GOT3 (cell line): ENCODE results near the gene ZFP36L1.
"Not testable (repeated sequence)": the region's sequence is repeated elsewhere in the genome, so short reads cannot be mapped to it uniquely, and the experiment has no call there.

Experiments used
- DNase-seq: peaks from one replicate; lab custom pipeline; 2025; ENCODE audit warnings: mixed read lengths; lab: John Stamatoyannopoulos, UW

The ZFP36L1 gene

DNA sequence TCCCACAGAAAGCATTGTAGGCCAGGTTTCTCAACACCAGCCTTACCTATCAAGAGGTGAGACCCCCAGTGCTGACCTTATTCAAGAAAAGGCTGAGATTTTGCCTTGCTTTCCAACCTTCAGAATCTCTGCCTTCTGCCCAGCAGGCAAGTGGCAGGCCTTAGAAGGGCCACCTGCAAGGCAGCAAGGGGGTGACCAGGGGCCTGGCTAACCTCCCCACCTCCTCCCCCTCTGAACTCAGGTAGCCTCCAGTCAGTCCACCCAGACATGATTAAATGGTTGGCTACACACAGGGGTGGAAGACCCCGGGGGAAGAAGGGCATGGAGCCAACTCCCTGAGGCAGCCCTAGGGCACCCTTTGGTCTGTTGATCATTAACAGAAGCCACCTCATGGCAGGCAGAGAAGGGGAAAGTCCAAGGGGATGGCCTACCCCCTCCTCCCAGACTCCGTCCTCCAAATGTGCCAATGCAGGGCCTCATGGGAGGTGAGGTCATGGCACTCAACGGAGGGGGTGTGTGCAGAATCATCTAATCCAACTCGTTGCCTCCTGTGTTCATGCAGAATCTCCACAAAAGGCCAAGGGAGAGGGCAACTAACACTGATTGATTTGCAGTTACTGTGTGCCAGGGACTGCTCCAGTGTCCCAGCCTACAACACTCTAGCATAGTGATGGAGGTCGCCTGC lies 8.5 kb downstream of the ZFP36L1 start:
- DNase-seq: peak; percentile 6

DNA sequence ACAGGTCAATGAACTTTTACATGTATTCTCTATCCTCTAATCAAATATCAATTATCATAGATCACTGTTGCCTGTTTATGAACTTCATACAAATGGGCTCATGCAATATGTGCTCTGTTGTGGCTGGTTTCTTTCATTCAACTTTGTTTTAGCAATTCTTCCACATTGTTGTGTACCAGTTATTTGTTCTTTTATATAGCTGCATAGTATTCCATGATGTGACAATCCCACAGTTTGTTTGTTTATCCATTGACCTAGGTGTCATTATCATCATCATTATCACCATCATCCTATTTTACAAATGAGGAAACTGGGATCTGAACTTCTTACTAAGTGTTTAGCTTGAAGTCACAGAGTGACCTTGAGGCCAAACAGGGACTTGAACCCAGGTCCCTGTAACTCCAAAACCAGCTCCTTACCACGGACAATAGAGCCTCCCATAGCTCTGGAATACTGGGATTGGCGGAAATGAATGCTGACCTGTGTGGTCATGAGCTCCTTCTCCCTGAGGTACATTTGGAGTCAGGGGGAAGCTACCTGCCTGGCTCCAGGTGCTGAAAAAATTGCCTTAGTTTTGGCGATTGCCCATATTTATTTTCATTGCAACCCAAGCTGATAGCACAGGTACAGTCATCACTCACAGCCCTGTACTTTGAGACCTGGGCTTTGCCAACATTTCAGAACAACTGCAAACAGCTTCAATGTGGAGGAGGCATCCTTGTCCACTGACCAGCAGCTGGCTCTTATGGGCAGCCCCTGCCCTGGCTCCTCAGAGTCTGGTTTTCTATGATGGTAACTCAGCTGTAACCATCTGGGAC lies 9.2 kb downstream of the ZFP36L1 start:
- DNase-seq: no peak

DNA sequence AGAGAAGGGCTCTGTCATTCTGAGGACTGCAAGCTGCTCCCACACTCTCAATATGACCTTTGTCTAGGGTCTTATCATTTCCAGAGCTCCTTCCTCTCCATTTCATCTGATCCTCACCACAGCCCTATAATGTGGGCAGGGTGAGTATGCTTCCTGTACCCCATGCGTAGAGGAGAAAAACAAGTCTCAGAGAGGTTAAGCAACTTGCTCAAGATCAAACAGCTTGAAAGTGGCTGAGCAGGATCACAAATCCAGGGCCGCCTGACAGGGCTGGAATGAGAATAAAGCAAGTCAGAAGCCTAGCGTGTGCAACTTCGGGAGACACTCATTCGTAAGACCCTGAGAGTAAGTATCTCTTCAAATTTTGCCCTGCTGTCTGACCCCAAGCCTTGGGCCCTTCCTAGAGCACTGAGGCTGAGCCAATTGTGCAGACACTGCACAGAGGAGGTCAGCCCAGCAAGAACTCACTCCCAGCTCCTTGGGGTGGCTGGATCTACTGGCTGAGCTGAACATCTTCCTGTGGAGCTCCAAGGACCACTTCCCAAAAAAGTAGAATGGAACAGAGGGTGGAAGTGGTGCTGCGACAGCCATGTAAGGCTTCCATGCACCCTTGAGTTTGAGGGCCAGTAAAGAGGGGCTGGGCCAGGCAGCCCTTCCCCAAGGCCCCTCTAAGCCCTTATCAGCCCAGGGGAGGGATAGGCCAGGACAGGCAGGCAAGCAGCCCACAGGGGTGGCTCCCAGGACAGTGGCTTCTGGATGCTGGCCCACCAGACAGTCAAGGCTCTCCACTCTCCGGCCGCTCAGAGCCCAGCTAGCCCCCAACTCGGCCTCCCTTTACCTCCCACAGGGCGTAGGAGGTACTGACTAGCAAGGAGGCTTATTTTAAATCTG lies 10.5 kb downstream of the ZFP36L1 start:
- no peak for DNase-seq

DNA sequence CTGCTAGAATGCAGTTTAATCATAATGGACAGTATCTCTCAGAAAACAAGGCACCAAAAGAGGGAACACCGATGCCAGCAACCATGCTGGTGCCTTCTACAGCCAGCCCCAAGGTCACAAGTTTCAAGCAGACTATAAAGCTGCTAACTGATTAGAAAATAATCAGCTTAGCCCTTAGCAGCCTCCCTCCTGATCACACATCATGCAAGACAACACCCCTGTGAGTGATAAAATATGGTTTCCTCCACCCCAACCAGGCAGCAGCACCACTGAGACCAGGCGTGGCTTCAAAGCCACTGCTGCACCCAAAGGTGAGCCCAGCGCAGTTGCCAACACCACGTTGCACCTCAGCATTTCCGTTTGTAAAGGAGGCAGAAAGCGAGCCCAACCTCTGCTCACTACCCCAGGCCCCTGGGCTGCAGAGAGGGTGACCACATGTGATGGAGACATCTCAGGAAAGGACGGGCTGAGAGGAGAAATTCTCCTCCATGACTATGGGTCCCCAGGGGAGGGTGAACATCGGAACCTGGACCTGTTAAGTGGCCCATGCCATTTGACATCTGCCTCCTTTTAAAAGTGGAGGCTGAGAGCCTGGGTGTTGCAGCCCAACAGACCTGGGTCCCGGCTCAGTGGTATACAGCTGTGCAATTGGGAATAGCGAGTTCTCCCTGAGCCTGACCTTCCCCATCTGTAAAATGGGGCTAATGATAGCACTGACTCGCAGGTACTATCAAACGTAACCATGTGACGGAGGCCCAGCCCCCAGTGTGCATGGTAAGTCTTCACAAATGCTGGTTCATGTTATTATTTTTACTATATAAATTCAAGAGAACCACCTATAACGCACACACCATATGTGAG lies 11.5 kb downstream of the ZFP36L1 start:
- DNase-seq: no peak

DNA sequence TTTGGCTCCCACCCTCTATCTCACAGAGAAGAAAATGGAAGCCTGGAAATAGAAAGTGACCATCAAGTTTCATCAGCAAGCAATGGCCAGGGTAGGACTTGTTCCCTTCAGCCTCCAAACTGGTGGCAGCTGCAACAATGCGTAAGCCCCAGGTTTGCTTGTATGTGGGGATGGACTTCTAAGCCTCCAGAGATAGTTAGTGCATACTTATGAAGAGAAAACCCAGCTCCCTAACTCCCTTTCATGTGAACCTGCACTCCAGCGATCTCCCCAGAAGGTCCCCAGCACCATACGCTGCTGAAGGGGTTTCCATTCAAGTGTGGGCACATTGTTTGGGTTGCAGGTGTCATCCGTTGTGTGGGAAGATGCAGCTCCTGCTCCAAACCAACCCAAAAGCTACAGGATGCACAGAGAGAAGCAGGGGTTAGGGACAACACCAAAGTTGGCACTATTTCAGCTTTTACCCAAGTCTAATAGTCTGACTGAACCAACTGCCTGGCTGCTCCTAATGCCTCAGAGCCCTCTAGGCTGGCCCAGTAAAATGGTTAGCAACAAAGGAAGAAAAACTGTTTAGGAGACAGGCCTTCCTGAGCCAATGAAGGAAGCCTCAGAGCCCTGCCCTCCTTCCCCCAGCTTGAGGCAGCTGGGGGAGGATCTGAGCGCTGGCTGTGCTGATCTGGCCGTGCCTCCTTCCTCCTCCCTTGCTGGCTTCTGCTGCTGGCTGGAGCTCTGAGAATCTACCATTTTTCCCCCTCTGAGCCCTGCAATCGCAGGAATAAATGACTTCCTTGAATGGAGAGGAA lies 12.3 kb downstream of the ZFP36L1 start:
- no peak for DNase-seq

DNA sequence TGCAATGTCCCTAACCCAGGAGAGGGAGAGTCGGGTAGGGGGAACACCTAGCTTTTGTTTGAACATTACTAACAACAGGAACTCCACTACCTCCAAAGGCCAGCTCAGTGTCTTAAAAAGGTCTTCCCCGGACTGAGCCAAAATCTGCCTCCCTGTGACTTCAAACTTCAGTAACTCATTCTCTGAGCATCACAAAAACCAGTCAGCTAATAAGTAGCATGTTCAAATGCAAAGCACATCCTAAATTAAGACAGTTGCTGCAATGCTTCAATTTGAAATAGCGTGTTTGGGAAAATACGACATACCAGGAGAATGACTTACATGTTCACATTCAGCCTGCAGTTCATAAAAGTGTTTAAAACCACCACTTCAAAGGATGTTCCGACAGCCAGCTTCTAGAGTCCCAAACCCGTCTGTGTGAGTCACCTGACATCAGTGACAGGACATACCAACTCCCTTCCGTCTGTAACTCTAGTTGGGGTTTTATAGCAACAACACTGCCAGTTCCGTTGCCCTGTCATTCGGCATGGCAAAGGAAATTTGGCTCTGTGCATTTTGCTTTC lies 13.0 kb downstream of the ZFP36L1 start:
- no peak for DNase-seq

DNA sequence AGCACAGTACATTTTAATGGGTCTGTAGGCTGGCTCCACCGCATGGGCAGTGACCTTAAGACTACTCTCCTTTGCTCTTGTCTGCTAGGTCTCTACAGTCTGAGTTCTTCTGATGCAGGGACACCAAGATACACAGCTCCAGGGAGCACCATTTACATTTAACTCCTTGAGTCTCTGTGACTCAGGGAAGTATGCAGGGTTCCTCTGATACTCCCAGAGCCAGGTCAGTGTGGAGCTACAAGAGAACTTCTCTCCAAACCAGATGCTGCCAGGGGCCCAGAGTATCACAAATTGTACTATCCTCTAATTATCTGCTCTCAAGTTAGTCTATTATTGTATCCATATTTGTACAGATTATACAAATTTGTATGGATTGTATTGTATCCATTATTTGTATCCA lies 15.2 kb downstream of the ZFP36L1 start:
- DNase-seq: no peak

DNA sequence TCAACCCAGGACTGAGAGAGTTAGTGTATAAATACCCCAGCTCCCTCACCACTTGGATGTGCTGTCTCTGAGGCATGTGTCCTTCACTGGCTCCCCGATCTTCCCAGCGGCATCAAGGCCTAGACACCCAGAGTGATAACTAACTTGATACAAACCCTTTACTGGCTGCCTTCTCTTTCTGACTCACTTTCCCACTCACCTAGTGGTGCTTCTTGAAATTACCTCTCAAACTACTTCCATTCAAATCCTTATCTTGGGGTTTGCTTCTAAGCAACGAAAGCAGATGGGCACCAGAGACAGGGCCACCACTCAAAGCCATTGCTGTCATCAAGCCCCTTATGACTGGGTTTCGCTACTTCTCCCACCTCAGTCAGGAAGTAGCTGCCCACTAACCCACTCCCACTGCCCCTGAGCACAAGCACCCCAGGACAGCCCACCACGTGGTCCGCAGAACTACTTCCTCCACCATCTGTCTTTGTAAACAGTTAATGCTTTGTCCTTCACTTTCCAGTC lies 17.2 kb downstream of the ZFP36L1 start:
- no peak for DNase-seq

DNA sequence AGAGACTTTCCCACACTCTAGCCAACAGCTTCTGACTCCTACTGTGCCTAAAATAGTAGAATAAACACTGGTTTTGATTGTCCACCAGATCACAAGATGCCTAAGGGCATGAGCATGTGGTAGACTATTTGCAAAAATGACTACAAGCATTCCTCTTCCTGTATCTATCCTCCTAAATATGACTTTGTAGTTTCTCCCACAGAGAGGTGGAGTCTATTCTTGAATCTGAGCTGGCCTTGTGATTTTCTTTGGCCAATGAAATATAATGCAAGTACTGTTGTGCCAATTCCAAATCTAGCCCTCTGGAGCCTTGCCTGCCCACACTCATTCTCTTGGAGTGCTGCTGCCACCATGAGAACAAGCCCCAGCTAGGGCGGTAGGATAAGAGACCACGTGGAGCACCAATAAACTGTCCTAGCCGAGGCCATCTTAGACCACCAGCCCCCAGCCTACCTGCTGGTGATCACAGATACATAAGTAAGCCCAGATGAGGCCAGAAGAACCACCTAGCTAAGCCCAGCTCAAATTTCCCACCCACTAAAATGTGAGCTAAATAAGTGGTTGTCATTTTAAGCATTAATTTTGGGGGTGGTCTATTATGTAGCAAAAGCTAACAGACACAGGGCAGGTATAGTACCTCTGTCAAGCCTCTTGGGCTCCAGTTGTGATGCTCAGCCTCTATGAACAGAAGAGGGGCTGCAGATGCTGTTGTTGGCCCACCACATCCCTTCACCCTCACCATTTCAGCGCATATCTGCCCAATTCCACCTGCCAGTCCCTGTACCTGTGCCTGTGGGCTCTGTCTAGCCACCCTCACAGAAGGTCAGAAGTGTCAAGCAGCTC lies 17.9 kb downstream of the ZFP36L1 start:
- no peak for DNase-seq

DNA sequence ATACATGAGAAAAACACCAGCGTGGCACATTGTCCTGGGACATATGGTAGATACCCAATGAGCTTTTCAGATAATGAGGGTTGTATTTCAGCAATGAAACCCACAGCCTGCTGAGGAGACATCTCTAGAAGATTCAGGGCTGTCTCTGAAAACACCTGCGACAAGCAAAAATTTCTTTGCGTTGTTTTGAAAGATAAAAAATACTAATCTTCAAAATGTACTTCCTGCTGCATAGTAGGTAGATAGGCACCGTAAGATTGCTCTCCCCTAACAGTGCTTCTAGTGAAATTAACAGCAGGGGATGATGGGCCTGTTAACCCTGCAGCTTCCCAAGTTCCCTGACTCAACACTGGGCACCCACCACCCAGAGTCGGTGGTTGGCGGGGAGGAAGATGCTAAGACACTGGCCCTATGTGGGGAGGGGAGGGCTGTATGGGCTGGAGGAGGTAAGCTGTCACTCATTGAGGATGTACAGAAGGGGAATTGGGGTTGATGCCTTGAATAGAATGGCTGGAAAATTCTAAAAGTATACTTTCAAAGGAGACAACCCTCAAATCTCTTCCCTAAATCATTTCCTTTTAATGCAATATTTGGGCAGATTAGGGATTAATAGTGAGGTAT lies 20.0 kb downstream of the ZFP36L1 start:
- no peak for DNase-seq

DNA sequence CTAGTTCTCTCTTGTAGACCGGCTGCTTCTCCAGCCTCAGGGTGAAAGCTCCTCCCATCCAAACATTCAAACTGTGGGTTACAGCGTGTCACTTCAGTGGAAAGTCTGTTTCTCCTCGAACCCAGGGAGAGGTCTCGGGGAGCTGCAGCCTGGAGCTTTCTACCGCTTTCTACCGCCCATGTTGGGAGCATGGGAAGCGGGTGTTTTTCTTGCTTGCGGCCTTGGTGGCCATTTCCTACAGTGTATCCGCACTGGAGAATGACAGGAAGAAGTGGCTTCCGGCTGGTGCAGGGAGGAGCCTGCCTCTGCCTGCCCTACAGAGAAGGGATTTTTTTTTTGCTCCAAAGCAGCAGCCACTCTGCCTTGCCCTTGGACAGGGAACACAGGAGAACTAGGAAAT lies 21.2 kb downstream of the ZFP36L1 start:
- no peak for DNase-seq

DNA sequence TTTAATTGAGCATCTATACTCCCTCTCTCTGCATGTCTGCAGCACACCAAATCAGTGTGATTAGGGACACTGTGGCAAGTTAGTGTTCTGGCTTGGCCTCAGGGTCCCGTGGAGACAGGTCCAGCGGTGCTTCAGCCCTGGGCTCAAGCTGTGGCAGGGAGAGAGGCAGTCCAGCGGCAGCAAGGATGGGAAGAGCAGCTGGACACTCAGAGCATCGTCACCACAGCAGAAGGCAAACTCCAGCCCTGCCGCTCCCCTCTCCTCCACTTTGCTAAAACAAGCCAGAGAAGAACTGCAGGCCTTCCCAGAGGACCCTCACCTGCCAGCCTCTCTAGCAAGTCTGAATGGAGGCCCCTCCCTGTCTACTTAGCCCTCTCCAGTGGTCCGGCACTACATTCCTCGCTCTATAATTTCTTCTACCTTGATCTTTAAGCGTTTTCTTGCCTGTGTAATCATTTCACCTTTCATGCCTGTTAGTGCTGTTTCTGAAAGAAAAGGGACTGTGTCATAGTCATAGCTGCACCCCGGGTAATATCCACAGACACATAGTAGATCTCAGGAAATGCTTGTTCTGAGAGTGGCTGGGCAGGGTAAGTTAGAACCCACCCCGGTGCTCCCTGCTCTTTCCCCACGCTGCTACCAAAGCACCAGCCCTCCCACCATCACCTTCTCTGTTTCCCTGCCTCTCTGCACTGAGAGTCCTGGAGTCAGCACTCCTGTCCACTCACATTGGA lies 22.1 kb downstream of the ZFP36L1 start:
- DNase-seq: no peak

DNA sequence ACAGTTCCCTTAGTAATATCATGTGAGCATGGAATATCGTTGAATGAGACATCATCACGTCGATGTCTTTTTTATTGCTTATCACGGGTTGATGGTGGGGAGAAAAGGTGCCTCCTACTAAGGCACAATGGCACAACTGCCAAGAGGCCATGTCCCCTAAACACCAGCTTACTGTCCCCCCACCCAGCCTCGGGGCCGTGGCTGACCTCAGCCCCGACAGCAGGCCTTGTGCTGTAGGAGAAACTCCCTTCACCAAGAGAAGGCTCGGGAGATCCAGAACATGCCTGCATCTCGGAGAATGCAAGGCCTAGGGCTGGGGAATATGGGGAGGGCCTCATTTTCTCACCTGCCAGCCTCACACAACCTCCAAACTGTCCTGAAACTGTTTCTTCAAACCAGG lies 22.8 kb downstream of the ZFP36L1 start:
- no peak for DNase-seq

DNA sequence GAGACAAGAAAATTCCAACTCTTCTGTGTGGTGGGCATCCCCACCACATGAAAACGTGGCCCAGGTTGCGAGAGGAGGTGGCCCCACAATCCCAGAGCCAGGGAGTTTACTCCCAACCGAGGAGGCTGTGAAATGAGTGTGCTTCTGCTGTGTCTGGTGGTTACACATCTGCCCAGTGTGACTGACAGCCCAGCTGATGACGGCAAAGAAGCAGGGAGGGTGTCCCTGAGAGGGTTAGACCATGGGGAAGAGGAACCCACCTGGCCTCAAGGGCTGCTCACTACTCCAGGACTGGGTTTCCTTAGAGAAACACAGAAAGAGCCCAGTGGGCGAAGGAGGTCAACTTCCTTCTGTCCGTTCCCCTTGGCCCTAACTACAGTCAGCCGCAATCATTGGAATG lies 24.6 kb downstream of the ZFP36L1 start:
- no peak for DNase-seq

DNA sequence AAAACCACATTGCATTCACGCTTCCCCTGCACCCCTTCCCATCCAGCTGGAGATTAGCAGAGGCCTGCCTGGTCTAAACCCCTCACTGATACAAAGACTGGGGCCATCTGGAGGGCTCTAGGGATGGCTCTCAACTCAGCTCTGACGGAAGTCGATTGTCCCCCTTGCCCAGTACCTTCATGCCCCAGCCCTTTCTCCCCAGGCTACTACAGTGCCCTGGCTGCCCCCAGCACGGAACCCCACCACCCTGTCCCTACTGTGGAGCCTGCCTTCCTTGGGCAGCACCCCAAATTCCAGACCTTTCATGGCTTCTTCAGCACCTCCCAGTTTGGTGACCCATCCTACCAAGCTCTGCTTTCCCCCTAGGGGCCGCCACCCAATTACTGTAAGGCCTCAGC lies 25.6 kb downstream of the ZFP36L1 start:
- no peak for DNase-seq

DNA sequence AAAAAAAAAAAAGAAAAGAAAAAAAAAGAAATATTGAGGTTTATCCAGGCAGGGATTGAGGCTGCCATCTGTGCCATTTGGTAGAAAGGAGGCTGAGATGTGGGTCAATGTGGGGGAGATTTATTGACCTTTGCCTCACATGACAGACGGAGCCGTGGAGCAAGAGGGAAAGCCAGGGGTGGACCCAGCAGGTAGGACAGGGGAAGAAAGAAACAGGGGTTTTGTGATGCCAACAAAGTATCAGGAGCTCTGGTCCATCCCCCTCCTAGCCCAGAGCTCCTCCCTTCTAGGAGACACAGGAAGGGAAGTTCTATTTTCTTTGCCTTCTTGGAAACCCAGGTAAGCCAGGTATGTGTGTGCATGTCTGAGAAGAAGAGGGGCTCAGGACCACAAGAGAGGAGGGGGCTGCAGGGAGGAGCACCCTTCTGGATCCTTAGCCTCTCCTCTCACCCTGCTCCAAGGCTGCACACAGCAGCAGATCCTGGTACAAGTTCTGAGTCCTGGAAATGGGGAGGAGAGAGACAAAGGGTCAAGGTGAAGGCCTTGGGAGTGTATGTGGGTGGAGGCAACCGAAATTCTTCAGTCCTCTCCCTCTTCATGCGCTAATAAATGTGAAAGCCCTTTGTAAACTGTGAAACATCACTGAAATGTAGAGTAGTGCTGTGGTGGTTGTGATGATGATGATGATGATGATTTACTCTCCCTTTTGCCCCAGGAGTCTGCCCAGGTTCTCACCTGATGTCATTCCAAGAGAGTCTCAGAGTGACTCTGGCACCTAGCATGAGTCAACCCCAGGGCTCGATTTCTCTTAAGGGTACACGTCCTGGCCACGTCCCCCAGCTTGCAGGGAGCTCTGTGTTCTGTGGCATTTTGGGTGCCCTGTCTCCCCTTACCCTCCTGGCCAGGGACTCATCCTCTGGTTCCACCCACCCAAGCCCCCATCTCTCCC lies 26.3 kb downstream of the ZFP36L1 start:
- DNase-seq: no peak

DNA sequence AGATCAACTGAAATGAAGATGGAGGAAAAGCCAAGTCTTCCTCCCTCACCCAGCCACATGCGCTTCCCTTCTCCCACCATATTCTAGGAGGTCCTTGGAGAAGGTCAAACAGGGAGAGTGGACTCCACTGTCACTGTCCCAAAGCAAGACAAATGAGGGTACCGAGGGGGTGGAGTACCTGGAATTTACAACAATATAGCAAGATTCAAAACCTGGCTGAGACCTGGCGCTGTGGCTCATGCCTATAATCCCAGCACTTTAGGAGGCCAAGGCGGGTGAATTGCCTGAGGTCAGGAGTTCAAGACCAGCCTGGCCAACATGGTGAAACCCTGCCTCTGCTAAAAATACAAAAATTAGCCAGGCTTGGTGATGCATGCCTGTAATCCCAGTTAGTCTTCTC lies 29.0 kb downstream of the ZFP36L1 start:
- not testable (repeated sequence) for DNase-seq
